Measurements from ENCODE around the gene OXCT1. TPM values are rescaled to one million over a fixed set of nuclear protein-coding genes. Genes with fewer than 3 reads are reported as not detected.

Gene OXCT1
- total and polyA plus RNA-seq, 9 of the 15 experiments (the other 6 are each of a cell fraction or from before 2014, with no cell fraction given): 24.7 to 61.2 (median 41.9) TPM

DNA sequence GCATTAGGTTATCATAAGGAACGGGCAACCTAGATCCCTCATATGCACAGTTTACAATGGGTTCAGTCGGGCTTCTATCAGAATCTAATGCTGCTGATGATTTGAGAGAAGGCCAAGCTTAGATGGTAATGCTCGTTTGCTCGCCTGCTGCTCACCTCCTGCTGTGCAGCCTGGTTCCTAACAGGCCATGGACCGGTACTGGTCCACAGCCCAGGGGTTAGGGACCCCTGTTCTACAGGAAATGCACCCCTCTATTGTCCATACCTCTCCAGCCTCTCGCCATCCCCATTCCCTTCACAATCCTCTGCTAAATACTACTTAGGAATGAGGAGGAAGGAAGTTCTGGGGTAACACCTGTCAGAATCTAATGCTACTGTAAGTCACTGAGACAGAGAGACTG, 75.1 kb downstream of the OXCT1 start:
- Histone ChIP-seq H2AFZ (ENCODE audit: low read depth, low read length) (no peak overlapping the region), H3K9me3 (replicated peaks; ENCODE audit: control insufficient read depth, insufficient read depth, low read depth, low read length) (no peaks in the 10 kb centered on the region), H3K4me2 (ENCODE audit: insufficient read depth, low read length) (no peak overlapping the region), H3K27me3 (ENCODE audit: control insufficient read depth in 2 of 2, insufficient read depth in 2 of 2, low read length in 2 of 2) (no peaks in the 10 kb centered on the region), H3K36me3 (ENCODE audit: control insufficient read depth, insufficient read depth, low read length) (peaks cover 22% of the 10 kb centered on the region; the same call in 1 of the 3 replicates), H3K27ac (ENCODE audit: extremely low read depth, low read depth, low read length) (no peak overlapping the region), H3K79me2 (ENCODE audit: control insufficient read depth, insufficient read depth, low read length) (no peaks in the 10 kb centered on the region), H3K4me3 (no peak overlapping the region), H3K9me1 (ENCODE audit: control insufficient read depth, insufficient read depth, low read length) (no peaks in the 10 kb centered on the region), H3K4me1 (replicated peaks in 1 of 2; ENCODE audit: control insufficient read depth in 2 of 2, insufficient read depth in 2 of 2, low read length in 2 of 2) (no peaks in the 10 kb centered on the region), H4K20me1 (replicated peaks; ENCODE audit: control insufficient read depth, insufficient read depth, low read length) (no peaks in the 10 kb centered on the region), H3K9ac (ENCODE audit: insufficient read depth in 1 of 2, low read depth in 2 of 2, low read length in 2 of 2) (no peak overlapping the region)
- intact Hi-C loops (cut with micrococcal nuclease) (no loop called here), in situ Hi-C loops (cut with MboI) (no loop called here)
- ATAC-seq: no peak
- 37% methylated on average over 6 of the region's 6 CpGs for WGBS (ENCODE audit: insufficient coverage, low coverage, missing lambda C conversion rate)
- ChIA-PET POLR2A (interaction anchor here (0.5 to 1.7 kb wide), 4 partner anchors 12 to 43 kb away, joined by 3 to 5 read pairs (median 4); no protein-coding TSS in a partner anchor), CTCF (ENCODE audit: low intra/inter-chr PET ratio) (no interaction called here)
- DNase-seq (ENCODE audit: extremely low read depth in 1 of 4, low spot score in 3 of 4): no peak
- no TSS peak for BruUV-seq (replicated peaks)
- TF ChIP-seq, protein P1, sequence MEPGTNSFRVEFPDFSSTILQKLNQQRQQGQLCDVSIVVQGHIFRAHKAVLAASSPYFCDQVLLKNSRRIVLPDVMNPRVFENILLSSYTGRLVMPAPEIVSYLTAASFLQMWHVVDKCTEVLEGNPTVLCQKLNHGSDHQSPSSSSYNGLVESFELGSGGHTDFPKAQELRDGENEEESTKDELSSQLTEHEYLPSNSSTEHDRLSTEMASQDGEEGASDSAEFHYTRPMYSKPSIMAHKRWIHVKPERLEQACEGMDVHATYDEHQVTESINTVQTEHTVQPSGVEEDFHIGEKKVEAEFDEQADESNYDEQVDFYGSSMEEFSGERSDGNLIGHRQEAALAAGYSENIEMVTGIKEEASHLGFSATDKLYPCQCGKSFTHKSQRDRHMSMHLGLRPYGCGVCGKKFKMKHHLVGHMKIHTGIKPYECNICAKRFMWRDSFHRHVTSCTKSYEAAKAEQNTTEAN (CRISPR knock-in tag; IDR thresholded peaks at IDR 0.05): no peak
- TF ChIP-seq, protein P2, sequence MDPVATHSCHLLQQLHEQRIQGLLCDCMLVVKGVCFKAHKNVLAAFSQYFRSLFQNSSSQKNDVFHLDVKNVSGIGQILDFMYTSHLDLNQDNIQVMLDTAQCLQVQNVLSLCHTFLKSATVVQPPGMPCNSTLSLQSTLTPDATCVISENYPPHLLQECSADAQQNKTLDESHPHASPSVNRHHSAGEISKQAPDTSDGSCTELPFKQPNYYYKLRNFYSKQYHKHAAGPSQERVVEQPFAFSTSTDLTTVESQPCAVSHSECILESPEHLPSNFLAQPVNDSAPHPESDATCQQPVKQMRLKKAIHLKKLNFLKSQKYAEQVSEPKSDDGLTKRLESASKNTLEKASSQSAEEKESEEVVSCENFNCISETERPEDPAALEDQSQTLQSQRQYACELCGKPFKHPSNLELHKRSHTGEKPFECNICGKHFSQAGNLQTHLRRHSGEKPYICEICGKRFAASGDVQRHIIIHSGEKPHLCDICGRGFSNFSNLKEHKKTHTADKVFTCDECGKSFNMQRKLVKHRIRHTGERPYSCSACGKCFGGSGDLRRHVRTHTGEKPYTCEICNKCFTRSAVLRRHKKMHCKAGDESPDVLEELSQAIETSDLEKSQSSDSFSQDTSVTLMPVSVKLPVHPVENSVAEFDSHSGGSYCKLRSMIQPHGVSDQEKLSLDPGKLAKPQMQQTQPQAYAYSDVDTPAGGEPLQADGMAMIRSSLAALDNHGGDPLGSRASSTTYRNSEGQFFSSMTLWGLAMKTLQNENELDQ (CRISPR knock-in tag; IDR thresholded peaks at IDR 0.05; ENCODE audit: borderline replicate concordance): no peak
- TF ChIP-seq ZSCAN29 (IDR thresholded peaks at IDR 0.05) (no peak), ASH1L (IDR thresholded peaks at IDR 0.05; ENCODE audit: borderline replicate concordance, low read depth, partially characterized antibody) (no peak), YY1 (IDR thresholded peaks at IDR 0.05; ENCODE audit: borderline replicate concordance in 1 of 3, control insufficient read depth in 1 of 3, extremely low read depth in 1 of 3, insufficient read depth in 3 of 3, insufficient read length in 1 of 3, insufficient replicate concordance in 2 of 3, low read depth in 1 of 3, low read length in 2 of 3) (no peak), HNRNPLL (IDR thresholded peaks at IDR 0.05; ENCODE audit: low read depth, low read length, poor library complexity, severe bottlenecking) (no peak), ETS2 (tag; IDR thresholded peaks at IDR 0.05; ENCODE audit: borderline replicate concordance, poor library complexity, severe bottlenecking) (no peak), STAT5B (CRISPR knock-in tag; IDR thresholded peaks at IDR 0.05) (no peak), PCBP2 (IDR thresholded peaks at IDR 0.05; ENCODE audit: low read depth, low read length, poor library complexity, severe bottlenecking) (no peak)
- TF ChIP-seq, protein P3, sequence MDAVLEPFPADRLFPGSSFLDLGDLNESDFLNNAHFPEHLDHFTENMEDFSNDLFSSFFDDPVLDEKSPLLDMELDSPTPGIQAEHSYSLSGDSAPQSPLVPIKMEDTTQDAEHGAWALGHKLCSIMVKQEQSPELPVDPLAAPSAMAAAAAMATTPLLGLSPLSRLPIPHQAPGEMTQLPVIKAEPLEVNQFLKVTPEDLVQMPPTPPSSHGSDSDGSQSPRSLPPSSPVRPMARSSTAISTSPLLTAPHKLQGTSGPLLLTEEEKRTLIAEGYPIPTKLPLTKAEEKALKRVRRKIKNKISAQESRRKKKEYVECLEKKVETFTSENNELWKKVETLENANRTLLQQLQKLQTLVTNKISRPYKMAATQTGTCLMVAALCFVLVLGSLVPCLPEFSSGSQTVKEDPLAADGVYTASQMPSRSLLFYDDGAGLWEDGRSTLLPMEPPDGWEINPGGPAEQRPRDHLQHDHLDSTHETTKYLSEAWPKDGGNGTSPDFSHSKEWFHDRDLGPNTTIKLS (IDR thresholded peaks at IDR 0.05; ENCODE audit: borderline replicate concordance, low read depth): no peak
- TF ChIP-seq, protein P4, sequence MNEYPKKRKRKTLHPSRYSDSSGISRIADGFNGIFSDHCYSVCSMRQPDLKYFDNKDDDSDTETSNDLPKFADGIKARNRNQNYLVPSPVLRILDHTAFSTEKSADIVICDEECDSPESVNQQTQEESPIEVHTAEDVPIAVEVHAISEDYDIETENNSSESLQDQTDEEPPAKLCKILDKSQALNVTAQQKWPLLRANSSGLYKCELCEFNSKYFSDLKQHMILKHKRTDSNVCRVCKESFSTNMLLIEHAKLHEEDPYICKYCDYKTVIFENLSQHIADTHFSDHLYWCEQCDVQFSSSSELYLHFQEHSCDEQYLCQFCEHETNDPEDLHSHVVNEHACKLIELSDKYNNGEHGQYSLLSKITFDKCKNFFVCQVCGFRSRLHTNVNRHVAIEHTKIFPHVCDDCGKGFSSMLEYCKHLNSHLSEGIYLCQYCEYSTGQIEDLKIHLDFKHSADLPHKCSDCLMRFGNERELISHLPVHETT (CRISPR knock-in tag; conservative IDR thresholded peaks at IDR 0.05 in 1 of 2, IDR thresholded peaks at IDR 0.05 in 1 of 2): no peak
- TF ChIP-seq, protein P5, sequence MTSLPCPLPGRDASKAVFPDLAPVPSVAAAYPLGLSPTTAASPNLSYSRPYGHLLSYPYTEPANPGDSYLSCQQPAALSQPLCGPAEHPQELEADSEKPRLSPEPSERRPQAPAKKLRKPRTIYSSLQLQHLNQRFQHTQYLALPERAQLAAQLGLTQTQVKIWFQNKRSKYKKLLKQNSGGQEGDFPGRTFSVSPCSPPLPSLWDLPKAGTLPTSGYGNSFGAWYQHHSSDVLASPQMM (CRISPR knock-in tag; IDR thresholded peaks at IDR 0.05): no peak
- FAIRE-seq: no peak

All from K562 (cell line).